ENCODE data around the gene ISL2. TPM values are rescaled to one million over a fixed set of nuclear protein-coding genes. Genes with fewer than 3 reads are reported as not detected.

The ISL2 gene
- total and polyA plus RNA-seq, 4 donors, result 0.03 to 0.14 TPM; not detected in 2

GRCh38 chr15:76328106-76328696 is 8.4 kb upstream of the ISL2 start:
- no peak for DNase-seq (ENCODE audit: low spot score)
- Histone ChIP-seq H3K9ac (ENCODE audit: low read depth in 1 of 2, low read length in 2 of 2) (no peak overlapping the region), H3K27ac (ENCODE audit: low read depth in 1 of 2, low read length in 2 of 2) (no peak overlapping the region), H3K9me3 (ENCODE audit: control insufficient read depth in 4 of 4, low read length in 3 of 4) (no peaks in the 10 kb centered on the region), H3K4me1 (ENCODE audit: control insufficient read depth in 4 of 4, insufficient read depth in 4 of 4, low read length in 3 of 4) (peaks cover 0 to 5% (median 2%) of the 10 kb centered on the region in 4 donors), H3K27me3 (ENCODE audit: control insufficient read depth in 4 of 4, insufficient read depth in 4 of 4, low read length in 3 of 4) (no peaks in the 10 kb centered on the region), H3K36me3 (ENCODE audit: control insufficient read depth in 4 of 4, insufficient read depth in 3 of 4, low read depth in 1 of 4, low read length in 3 of 4) (no peaks in the 10 kb centered on the region), H3K4me3 (ENCODE audit: low read depth in 1 of 3, low read length in 3 of 3) (no peak overlapping the region)
- WGBS, result 92% methylated on average over 8 of the region's 8 CpGs
- TF ChIP-seq EGR1 (IDR thresholded peaks at IDR 0.05; ENCODE audit: low read depth in 2 of 2) (no peak), GABPA (IDR thresholded peaks at IDR 0.05 in 1 of 2, conservative IDR thresholded peaks at IDR 0.05 in 1 of 2) (no peak), TAF1 (conservative IDR thresholded peaks at IDR 0.05) (no peak), FOXA1 (IDR thresholded peaks at IDR 0.05) (no peak), ATF3 (IDR thresholded peaks at IDR 0.05) (no peak), HNF4G (IDR thresholded peaks at IDR 0.05) (no peak), NR2F2 (IDR thresholded peaks at IDR 0.05) (no peak), JUND (IDR thresholded peaks at IDR 0.05) (no peak), RAD21 (IDR thresholded peaks at IDR 0.05) (no peak), FOXA2 (IDR thresholded peaks at IDR 0.05) (no peak), YY1 (IDR thresholded peaks at IDR 0.05) (no peak), RXRA (IDR thresholded peaks at IDR 0.05) (no peak), SP1 (IDR thresholded peaks at IDR 0.05) (no peak), REST (IDR thresholded peaks at IDR 0.05) (no peak), ZBTB33 (IDR thresholded peaks at IDR 0.05) (no peak), MAX (IDR thresholded peaks at IDR 0.05) (no peak)

- H3K27ac ChIP-seq (ENCODE audit: low read depth in 1 of 2, low read length in 2 of 2), result no peak overlapping the region
- no peaks in the 10 kb centered on the region for H3K27me3 ChIP-seq (ENCODE audit: control insufficient read depth in 4 of 4, insufficient read depth in 4 of 4, low read length in 3 of 4)
- no peaks in the 10 kb centered on the region for H3K36me3 ChIP-seq (ENCODE audit: control insufficient read depth in 4 of 4, insufficient read depth in 3 of 4, low read depth in 1 of 4, low read length in 3 of 4)
- H3K9me3 ChIP-seq (ENCODE audit: control insufficient read depth in 4 of 4, low read length in 3 of 4), result no peaks in the 10 kb centered on the region
- peaks cover 0 to 5% (median 2%) of the 10 kb centered on the region in 4 donors for H3K4me1 ChIP-seq (ENCODE audit: control insufficient read depth in 4 of 4, insufficient read depth in 4 of 4, low read length in 3 of 4)
- 95% methylated on average over 4 of the region's 4 CpGs for WGBS
- no peak for DNase-seq (ENCODE audit: low spot score)
- no peak overlapping the region for H3K4me3 ChIP-seq (ENCODE audit: low read depth in 1 of 3, low read length in 3 of 3)
- no peak overlapping the region for H3K9ac ChIP-seq (ENCODE audit: low read depth in 1 of 2, low read length in 2 of 2)
- TF ChIP-seq JUND (IDR thresholded peaks at IDR 0.05) (no peak), YY1 (IDR thresholded peaks at IDR 0.05) (no peak), FOXA2 (IDR thresholded peaks at IDR 0.05) (no peak), HNF4G (IDR thresholded peaks at IDR 0.05) (no peak), FOXA1 (IDR thresholded peaks at IDR 0.05) (no peak), ZBTB33 (IDR thresholded peaks at IDR 0.05) (no peak), REST (IDR thresholded peaks at IDR 0.05) (no peak), HNF4A (conservative IDR thresholded peaks at IDR 0.05) (no peak), NR2F2 (IDR thresholded peaks at IDR 0.05) (no peak), CTCF (IDR thresholded peaks at IDR 0.05; ENCODE audit: low read depth, low read length, missing input control) (no peak), EGR1 (IDR thresholded peaks at IDR 0.05; ENCODE audit: low read depth in 2 of 2) (no peak), SP1 (IDR thresholded peaks at IDR 0.05) (no peak)
Observed at GRCh38 chr15:76328958-76329357, 7.6 kb upstream of the ISL2 start.
